ENCODE results near the gene NEDD4L. TPM values are rescaled to one million over a fixed set of nuclear protein-coding genes. Genes with fewer than 3 reads are reported as not detected.

The NEDD4L gene
- total and polyA plus RNA-seq, 10 of the 15 experiments (the other 5 are each of a cell fraction or from before 2014, with no cell fraction given) = 7.4 to 24.0 (median 17.7) TPM

GRCh38 chr18:58285449-58286130, 241.6 kb downstream of the NEDD4L start:
- in situ Hi-C loops (cut with MboI) (no loop called here), intact Hi-C loops (cut with micrococcal nuclease; ENCODE audit: unreplicated experiment) (no loop called here)
- FAIRE-seq (no peak), DNase-seq (ENCODE audit: low read depth, low spot score) (no peak), ATAC-seq (no peak)
- no peaks in the 10 kb centered on the region for H3K9me3 ChIP-seq (replicated peaks; ENCODE audit: control insufficient read depth, insufficient read depth, low read length)
- WGBS (ENCODE audit: insufficient coverage, insufficient replicate concordance, low lambda C conversion rate, missing lambda C conversion rate) = 81% methylated on average over 4 of the region's 4 CpGs
- no peak overlapping the region for H3K27ac ChIP-seq (ENCODE audit: control insufficient read depth, insufficient read depth)
- H2AFZ ChIP-seq (ENCODE audit: control insufficient read depth, low read depth, low read length) = no peak overlapping the region
- BruUV-seq (replicated peaks) = no TSS peak
- RAD21 ChIA-PET (ENCODE audit: unreplicated experiment) = interaction anchor here (0.8 to 1.5 kb wide), 3 partner anchors 13 to 54 kb away, joined by 3 to 4 read pairs (median 3); no protein-coding TSS in a partner anchor
- H3K4me1 ChIP-seq (ENCODE audit: control insufficient read depth, insufficient read depth, low read length) = peaks cover 3% of the 10 kb centered on the region; the same call in 1 of the 2 replicates
- SMC1A ChIA-PET (ENCODE audit: uncharacterized antibody, unreplicated experiment) = interaction anchor here (0.9 to 3.3 kb wide), 5 partner anchors 9 to 150 kb away, joined by 3 to 18 read pairs (median 6); no protein-coding TSS in a partner anchor
- CTCF ChIA-PET = interaction anchor here (0.8 to 1.3 kb wide), 2 partner anchors 23 to 36 kb away, joined by 3 to 4 read pairs; no protein-coding TSS in a partner anchor
- H3K9ac ChIP-seq (ENCODE audit: control insufficient read depth, insufficient read depth, low read length) = no peak overlapping the region
- H3K27me3 ChIP-seq (replicated peaks in 1 of 2; ENCODE audit: control insufficient read depth in 2 of 2, insufficient read depth in 2 of 2, low read length in 1 of 2) = no peaks in the 10 kb centered on the region
- no peaks in the 10 kb centered on the region for H3K79me2 ChIP-seq (ENCODE audit: control insufficient read depth, insufficient read depth, low read length)
- H4K20me1 ChIP-seq (ENCODE audit: control insufficient read depth, insufficient read depth) = no peaks in the 10 kb centered on the region
- TF ChIP-seq CBX5 (IDR thresholded peaks at IDR 0.05; ENCODE audit: low read depth) = no peak
- TF ChIP-seq IKZF2 (IDR thresholded peaks at IDR 0.05) = no peak
- TF ChIP-seq NR2C2 (IDR thresholded peaks at IDR 0.05; ENCODE audit: borderline replicate concordance, control insufficient read depth, insufficient read length, low read depth) = no peak
- TF ChIP-seq BCL3 (IDR thresholded peaks at IDR 0.05; ENCODE audit: borderline replicate concordance, insufficient read depth, low read depth, low read length, poor library complexity, severe bottlenecking) = no peak
- TF ChIP-seq CUX1 (IDR thresholded peaks at IDR 0.05; ENCODE audit: insufficient replicate concordance, low read depth, low read length) = no peak
- no peak for TF ChIP-seq NFXL1 (IDR thresholded peaks at IDR 0.05; ENCODE audit: borderline replicate concordance)
- no peak for TF ChIP-seq TCF12 (IDR thresholded peaks at IDR 0.05; ENCODE audit: low read depth, low read length)
- TF ChIP-seq TCF7 (IDR thresholded peaks at IDR 0.05; ENCODE audit: borderline replicate concordance) = no peak
- no peak for TF ChIP-seq EED (IDR thresholded peaks at IDR 0.05; ENCODE audit: low read depth)
- TF ChIP-seq NR2F1 (conservative IDR thresholded peaks at IDR 0.05) = no peak
- TF ChIP-seq PAX8 (IDR thresholded peaks at IDR 0.05) = no peak
- TF ChIP-seq SREBF2 (IDR thresholded peaks at IDR 0.05; ENCODE audit: low read length) = no peak
- no peak for TF ChIP-seq ZBTB11 (CRISPR knock-in tag; IDR thresholded peaks at IDR 0.05)
- H3K4me2 ChIP-seq (ENCODE audit: control insufficient read depth, insufficient read depth) = no peak overlapping the region
- POLR2A ChIA-PET = interaction anchor here (2.0 kb wide), 1 partner anchor 17 kb away, joined by 5 read pairs; no protein-coding TSS in a partner anchor
- H3K36me3 ChIP-seq (ENCODE audit: control insufficient read depth in 2 of 2, insufficient read depth in 2 of 2, low read length in 1 of 2) = no peaks in the 10 kb centered on the region
- no peak overlapping the region for H3K4me3 ChIP-seq
